Gastroesophageal sphincter (tissue), 4 donors: ENCODE results near the gene PAXX. TPM values are rescaled to one million over a fixed set of nuclear protein-coding genes. Genes with fewer than 3 reads are reported as not detected.

Experiments used
- ATAC-seq: fragments of 150-250 bp; one replicate; pipeline ENCODE4 v1.9.1; 2016; ENCODE audit warnings: mild to moderate bottlenecking, moderate library complexity
- H3K27ac ChIP-seq, 4 donors: fragments of 200-600 bp; sonication (generic) in 3 of 4; 1 replicate in 3 of 4; 2 replicates in 1 of 4; pipeline ENCODE4 v1.5.1; 2016 to 2019
- H3K27me3 ChIP-seq: fragments of 200-600 bp; sonication (generic); one replicate; pipeline ENCODE4 v1.5.1; 2019
- H3K36me3 ChIP-seq, 2 donors: fragments of 200-600 bp; sonication (generic); one replicate each; pipeline ENCODE4 v1.5.1; 2019; ENCODE audit warnings: control low read depth in 1 of 2
- H3K4me1 ChIP-seq, 3 donors: fragments of 200-600 bp; sonication (generic); 1 replicate in 2 of 3; 2 replicates in 1 of 3; pipeline ENCODE4 v1.5.1; 2016 to 2019; ENCODE audit warnings: control low read depth in 2 of 3
- H3K4me3 ChIP-seq, 2 donors: fragments of 200-600 bp; sonication (generic); one replicate each; pipeline ENCODE4 v1.5.1; 2019; ENCODE audit warnings: mild to moderate bottlenecking in 1 of 2, moderate library complexity in 1 of 2
- H3K9me3 ChIP-seq, 3 donors: fragments of 200-600 bp; sonication (generic); one replicate each; pipeline ENCODE4 v1.5.1; 2017 to 2019; ENCODE audit warnings: control low read depth in 2 of 3
- CTCF ChIP-seq, 4 experiments: fragments of 200-600 bp in 2 of 4; fragments of 450-650 bp in 2 of 4; sonication (generic) in 1 of 4; IDR thresholded peaks; one replicate each; pipeline ENCODE4 v1.5.1; 2017 to 2019; ENCODE audit warnings: antibody characterized with exemption in 4 of 4, mild to moderate bottlenecking in 2 of 4, moderate library complexity in 2 of 4
- EP300 ChIP-seq: sonication (generic); formaldehyde crosslinking; IDR thresholded peaks from one replicate; pipeline ENCODE4 v1.6.1; 2017; ENCODE audit warnings: antibody characterized with exemption, mild to moderate bottlenecking
- POLR2A ChIP-seq, 2 donors: fragments of 450-650 bp; IDR thresholded peaks; one replicate each; pipeline ENCODE4 v1.6.1; 2017; ENCODE audit warnings: antibody characterized with exemption in 2 of 2, mild to moderate bottlenecking in 2 of 2, moderate library complexity in 1 of 2
- POLR2AphosphoS5 ChIP-seq: sonication (generic); formaldehyde crosslinking; IDR thresholded peaks from one replicate; pipeline ENCODE4 v1.6.1; 2017; ENCODE audit warnings: antibody characterized with exemption
- WGBS, 2 donors: methylation state at CpG; one replicate each; pipeline ENCODE4 v1.1.5; 2018; ENCODE audit warnings: low coverage in 1 of 2; 5-methylcytosine and 5-hydroxymethylcytosine counted together
- total RNA-seq, 4 donors: library from RNA; depleted of rRNA; stranded (reverse); fragments of >200 nt; gene quantifications; one replicate each; pipeline ENCODE4 v1.1.0, GENCODE V29; 2016

The PAXX gene
- total RNA-seq, 4 donors from 2014 or later, result 24.2 to 42.6 (median 36.1) TPM

- Histone ChIP-seq H3K4me3 (no peak overlapping the region), H3K4me1 (no peaks in the 10 kb centered on the region), H3K27ac (no peak overlapping the region), H3K9me3 (no peaks in the 10 kb centered on the region), H3K27me3 (no peaks in the 10 kb centered on the region), H3K36me3 (peaks cover 0 to 76% of the 10 kb centered on the region in 2 donors)
- no peak for TF ChIP-seq POLR2AphosphoS5
- TF ChIP-seq CTCF (IDR thresholded peaks at IDR 0.05), result no peak
- no peak for TF ChIP-seq POLR2A (IDR thresholded peaks at IDR 0.05)
- ATAC-seq, result no peak
- 60 to 84% methylated on average over 1 to 8 of the region's 36 CpGs for WGBS, 2 donors
These were observed 26.7 kb downstream of the PAXX start for GRCh38 chr9:137018761-137019559.

- no peak for TF ChIP-seq POLR2AphosphoS5
- TF ChIP-seq CTCF (IDR thresholded peaks at IDR 0.05), result no peak
- TF ChIP-seq POLR2A (IDR thresholded peaks at IDR 0.05), result no peak
- TF ChIP-seq EP300, result no peak
- H3K27me3 ChIP-seq, result no peaks in the 10 kb centered on the region
- H3K36me3 ChIP-seq, result peaks cover 0 to 65% of the 10 kb centered on the region in 2 donors
- no peak overlapping the region for H3K27ac ChIP-seq
- H3K4me3 ChIP-seq, result no peak overlapping the region
- no peaks in the 10 kb centered on the region for H3K9me3 ChIP-seq
- 100% methylated on average over 2 of the region's 34 CpGs; no CpG with 5 or more reads in 1 of the 2 donors for WGBS, 2 donors
- no peak for ATAC-seq
- H3K4me1 ChIP-seq, result peaks cover 0 to 1% (median 0%) of the 10 kb centered on the region in 3 donors
These were observed 27.9 kb downstream of the PAXX start for GRCh38 chr9:137019891-137020683.

GRCh38 chr9:137020771-137021567 lies 28.7 kb downstream of the PAXX start:
- 98% methylated on average over 8 of the region's 32 CpGs; no CpG with 5 or more reads in 1 of the 2 donors for WGBS, 2 donors
- H3K4me3 ChIP-seq, result no peak overlapping the region
- no peak for TF ChIP-seq POLR2AphosphoS5
- no peak for TF ChIP-seq CTCF (IDR thresholded peaks at IDR 0.05)
- no peak for TF ChIP-seq POLR2A (IDR thresholded peaks at IDR 0.05)
- TF ChIP-seq EP300, result no peak
- H3K36me3 ChIP-seq, result peaks cover 0 to 56% of the 10 kb centered on the region in 2 donors
- no peaks in the 10 kb centered on the region for H3K9me3 ChIP-seq
- H3K27ac ChIP-seq, result no peak overlapping the region
- H3K4me1 ChIP-seq, result peaks cover 0 to 10% (median 0%) of the 10 kb centered on the region in 3 donors
- H3K27me3 ChIP-seq, result no peaks in the 10 kb centered on the region
- ATAC-seq, result no peak

- peaks cover 0 to 50% of the 10 kb centered on the region in 2 donors for H3K36me3 ChIP-seq
- TF ChIP-seq EP300 (no peak), POLR2AphosphoS5 (no peak), POLR2A (IDR thresholded peaks at IDR 0.05) (no peak), CTCF (IDR thresholded peaks at IDR 0.05) (no peak)
These were observed 29.4 kb downstream of the PAXX start for GRCh38 chr9:137021568-137021978.

More at GRCh38 chr9:137021568-137021978, 29.4 kb downstream of the PAXX start:
- Histone ChIP-seq H3K9me3 (no peaks in the 10 kb centered on the region), H3K4me3 (no peak overlapping the region), H3K4me1 (peaks cover 0 to 16% (median 0%) of the 10 kb centered on the region in 3 donors), H3K27me3 (no peaks in the 10 kb centered on the region), H3K27ac (no peak overlapping the region)
- ATAC-seq, result no peak
- no CpG with 5 or more reads among the region's 6 CpGs for WGBS, 2 donors
